ENCODE data around the gene NUDCD3.

DNA sequence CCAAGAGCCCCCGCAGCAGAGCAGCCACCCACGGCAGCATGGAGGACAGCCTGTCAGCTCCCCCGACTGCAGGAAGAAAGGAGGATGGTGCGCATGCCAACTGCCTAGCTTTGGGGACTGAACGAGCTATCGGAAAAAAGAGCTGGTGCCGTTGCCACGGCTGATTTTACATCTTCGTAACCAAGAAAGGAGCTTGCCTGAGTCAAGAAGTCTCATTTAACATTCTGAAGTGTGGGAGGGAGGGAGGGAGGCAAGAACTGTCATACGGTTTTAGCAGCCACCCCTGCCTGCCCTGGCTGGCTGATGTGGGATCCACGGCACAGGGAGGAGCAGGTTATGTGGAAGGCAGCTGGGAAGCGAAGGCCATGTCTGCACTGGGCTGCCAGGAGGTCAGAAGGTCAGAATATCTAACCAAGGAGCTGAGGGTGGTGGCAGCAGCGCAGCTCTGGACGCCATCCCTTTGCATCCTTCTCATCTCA, 90.4 kb downstream of the NUDCD3 start:
- TF ChIP-seq, protein P1, sequence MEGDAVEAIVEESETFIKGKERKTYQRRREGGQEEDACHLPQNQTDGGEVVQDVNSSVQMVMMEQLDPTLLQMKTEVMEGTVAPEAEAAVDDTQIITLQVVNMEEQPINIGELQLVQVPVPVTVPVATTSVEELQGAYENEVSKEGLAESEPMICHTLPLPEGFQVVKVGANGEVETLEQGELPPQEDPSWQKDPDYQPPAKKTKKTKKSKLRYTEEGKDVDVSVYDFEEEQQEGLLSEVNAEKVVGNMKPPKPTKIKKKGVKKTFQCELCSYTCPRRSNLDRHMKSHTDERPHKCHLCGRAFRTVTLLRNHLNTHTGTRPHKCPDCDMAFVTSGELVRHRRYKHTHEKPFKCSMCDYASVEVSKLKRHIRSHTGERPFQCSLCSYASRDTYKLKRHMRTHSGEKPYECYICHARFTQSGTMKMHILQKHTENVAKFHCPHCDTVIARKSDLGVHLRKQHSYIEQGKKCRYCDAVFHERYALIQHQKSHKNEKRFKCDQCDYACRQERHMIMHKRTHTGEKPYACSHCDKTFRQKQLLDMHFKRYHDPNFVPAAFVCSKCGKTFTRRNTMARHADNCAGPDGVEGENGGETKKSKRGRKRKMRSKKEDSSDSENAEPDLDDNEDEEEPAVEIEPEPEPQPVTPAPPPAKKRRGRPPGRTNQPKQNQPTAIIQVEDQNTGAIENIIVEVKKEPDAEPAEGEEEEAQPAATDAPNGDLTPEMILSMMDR (IDR thresholded peaks at IDR 0.05) = no peak
- no peak for TF ChIP-seq ZFX (IDR thresholded peaks at IDR 0.05; ENCODE audit: borderline replicate concordance)
